ENCODE measurements around the gene METRN.
A peak's percentile ranks its signal among the peaks of the same experiment; 100 is the strongest.

Gene METRN

GRCh38 chr16:734208-734980 is 19.5 kb downstream of the METRN start:
- H3K4me3 ChIP-seq, result no peak overlapping the region

GRCh38 chr16:734981-735881 is 20.3 kb downstream of the METRN start:
- Histone ChIP-seq H3K4me2 (peak overlapping the region in 10 of 11 experiments; percentile 88 to 100 (median 98); a peak in 19 of 22 replicates), H3K9ac (peak overlapping the region in 8 of 11 experiments; percentile 2 to 75 (median 65); a peak in 16 of 22 replicates), H3K4me1 (peaks cover 37 to 99% (median 81%) of the 10 kb centered on the region in 10 experiments), H3K9me3 (replicated peaks in 1 of 11) (no peaks in the 10 kb centered on the region), H3K4me3 (peak overlapping the region in 4 of 10 experiments; percentile 51 to 63 (median 56); a peak in 5 of 20 replicates), H4K20me1 (peaks cover 7 to 64% (median 42%) of the 10 kb centered on the region in 11 experiments; a peak in 20 of 22 replicates), H3K27ac (peak overlapping the region in 6 of 11 experiments; percentile 1 to 81 (median 68); a peak in 5 of 22 replicates), H3K27me3 (no peaks in the 10 kb centered on the region), H3K36me3 (peaks cover 54 to 78% (median 69%) of the 10 kb centered on the region in 11 experiments)
- TF ChIP-seq Cebpa-rat (IDR thresholded peaks at IDR 0.05), result no peak

More at GRCh38 chr16:734208-734980, 19.5 kb downstream of the METRN start:
- Histone ChIP-seq H3K27ac (no peak overlapping the region), H4K20me1 (peaks cover 13 to 67% (median 50%) of the 10 kb centered on the region in 11 experiments; a peak in 21 of 22 replicates), H3K27me3 (no peaks in the 10 kb centered on the region), H3K4me1 (peaks cover 28 to 91% (median 73%) of the 10 kb centered on the region in 10 experiments), H3K9me3 (replicated peaks in 1 of 11) (no peaks in the 10 kb centered on the region), H3K36me3 (peaks cover 58 to 84% (median 77%) of the 10 kb centered on the region in 11 experiments), H3K4me2 (peak overlapping the region in 8 of 11 experiments; percentile 92 to 100 (median 98); a peak in 16 of 22 replicates), H3K9ac (peak overlapping the region in 4 of 11 experiments; percentile 65 to 75 (median 72); a peak in 6 of 22 replicates)
- no peak for TF ChIP-seq Cebpa-rat (IDR thresholded peaks at IDR 0.05)

- Histone ChIP-seq H3K9me3 (replicated peaks in 1 of 11) (no peaks in the 10 kb centered on the region), H3K4me3 (peak overlapping the region in 7 of 10 experiments; percentile 51 to 64 (median 56); a peak in 13 of 20 replicates), H3K36me3 (peaks cover 48 to 70% (median 61%) of the 10 kb centered on the region in 11 experiments), H3K27me3 (no peaks in the 10 kb centered on the region), H4K20me1 (peaks cover 7 to 56% (median 34%) of the 10 kb centered on the region in 11 experiments; a peak in 19 of 22 replicates), H3K4me1 (peaks cover 37 to 94% (median 82%) of the 10 kb centered on the region in 10 experiments), H3K4me2 (peak overlapping the region; percentile 70 to 100 (median 98); a peak in 20 of 22 replicates), H3K9ac (peak overlapping the region in 8 of 11 experiments; percentile 31 to 75 (median 66); a peak in 13 of 22 replicates), H3K27ac (peak overlapping the region in 7 of 11 experiments; percentile 13 to 83 (median 70); a peak in 11 of 22 replicates)
- no peak for TF ChIP-seq Cebpa-rat (IDR thresholded peaks at IDR 0.05)
These were observed 21.1 kb downstream of the METRN start for GRCh38 chr16:735982-736453.

- no peaks in the 10 kb centered on the region for H3K9me3 ChIP-seq (replicated peaks in 1 of 11)
- H3K27ac ChIP-seq, result peak overlapping the region in 8 of 11 experiments; percentile 58 to 83 (median 72); a peak in 17 of 22 replicates
- peak overlapping the region; percentile 70 to 100 (median 98) for H3K4me2 ChIP-seq
- no peak for TF ChIP-seq Cebpa-rat (IDR thresholded peaks at IDR 0.05)
- H3K27me3 ChIP-seq, result no peaks in the 10 kb centered on the region
- H4K20me1 ChIP-seq, result peaks cover 7 to 49% (median 27%) of the 10 kb centered on the region in 11 experiments; a peak in 16 of 22 replicates
- peak overlapping the region in 8 of 10 experiments; percentile 46 to 64 (median 56); a peak in 15 of 20 replicates for H3K4me3 ChIP-seq
- peak overlapping the region in 8 of 11 experiments; percentile 51 to 75 (median 67); a peak in 16 of 22 replicates for H3K9ac ChIP-seq
- peaks cover 37 to 89% (median 79%) of the 10 kb centered on the region in 10 experiments for H3K4me1 ChIP-seq
- peaks cover 40 to 60% (median 52%) of the 10 kb centered on the region in 11 experiments for H3K36me3 ChIP-seq
These were observed 22.1 kb downstream of the METRN start for GRCh38 chr16:736936-737481.

- Histone ChIP-seq H3K36me3 (peaks cover 12 to 32% (median 24%) of the 10 kb centered on the region in 11 experiments), H3K4me1 (peaks cover 37 to 67% (median 63%) of the 10 kb centered on the region in 10 experiments), H4K20me1 (peaks cover 2 to 22% (median 9%) of the 10 kb centered on the region in 11 experiments; a peak in 15 of 22 replicates), H3K27me3 (no peaks in the 10 kb centered on the region), H3K9me3 (replicated peaks in 1 of 11) (no peaks in the 10 kb centered on the region), H3K9ac (peak overlapping the region; percentile 81 to 92 (median 87)), H3K4me3 (peak overlapping the region; percentile 71 to 98 (median 91)), H3K4me2 (peak overlapping the region; percentile 86 to 100 (median 99)), H3K27ac (peak overlapping the region; percentile 40 to 84 (median 74))
- TF ChIP-seq Cebpa-rat (IDR thresholded peaks at IDR 0.05), result no peak
These were observed 24.9 kb downstream of the METRN start for GRCh38 chr16:739560-740458.

- Histone ChIP-seq H3K4me1 (peaks cover 37 to 61% (median 57%) of the 10 kb centered on the region in 10 experiments), H3K4me3 (peak overlapping the region; percentile 71 to 98 (median 91)), H4K20me1 (peaks cover 0 to 16% (median 4%) of the 10 kb centered on the region in 11 experiments; a peak in 9 of 22 replicates), H3K4me2 (peak overlapping the region; percentile 86 to 100 (median 99)), H3K9ac (peak overlapping the region; percentile 81 to 92 (median 87)), H3K36me3 (peaks cover 6 to 26% (median 19%) of the 10 kb centered on the region in 11 experiments; a peak in 19 of 22 replicates), H3K9me3 (replicated peaks in 1 of 11) (no peaks in the 10 kb centered on the region), H3K27me3 (no peaks in the 10 kb centered on the region), H3K27ac (peak overlapping the region; percentile 40 to 84 (median 74))
- no peak for TF ChIP-seq Cebpa-rat (IDR thresholded peaks at IDR 0.05)
These were observed 25.5 kb downstream of the METRN start for GRCh38 chr16:740459-740763.
